ENCODE data around the gene GP9.

GP9 gene

GRCh38 chr3:129028866-129029265 is 31.7 kb upstream of the GP9 start:
- no peak for DNase-seq (ENCODE audit: low read depth)

GRCh38 chr3:129030611-129031010 is 30.0 kb upstream of the GP9 start:
- no peak for DNase-seq (ENCODE audit: low read depth)

- DNase-seq (ENCODE audit: low read depth), result no peak
Measured at GRCh38 chr3:129031476-129032215, 28.9 kb upstream of the GP9 start.

GRCh38 chr3:129032716-129033115 is 27.9 kb upstream of the GP9 start:
- no peak for DNase-seq (ENCODE audit: low read depth)

- DNase-seq (ENCODE audit: low read depth), result no peak
Measured at GRCh38 chr3:129033151-129033550, 27.4 kb upstream of the GP9 start.

- DNase-seq (ENCODE audit: low read depth), result no peak
Measured at GRCh38 chr3:129033633-129034321, 26.8 kb upstream of the GP9 start.

GRCh38 chr3:129034642-129035041 is 25.9 kb upstream of the GP9 start:
- DNase-seq (ENCODE audit: low read depth), result no peak

- no peak for DNase-seq (ENCODE audit: low read depth)
Measured at GRCh38 chr3:129035360-129036221, 25.0 kb upstream of the GP9 start.

- no peak for DNase-seq (ENCODE audit: low read depth)
Measured at GRCh38 chr3:129036222-129037092, 24.1 kb upstream of the GP9 start.

- no peak for DNase-seq (ENCODE audit: low read depth)
Measured at GRCh38 chr3:129037093-129037419, 23.5 kb upstream of the GP9 start.

GRCh38 chr3:129038121-129038855 is 22.3 kb upstream of the GP9 start:
- no peak for DNase-seq (ENCODE audit: low read depth)

- DNase-seq (ENCODE audit: low read depth), result no peak
Measured at GRCh38 chr3:129039271-129040038, 21.1 kb upstream of the GP9 start.

GRCh38 chr3:129040039-129040336 is 20.6 kb upstream of the GP9 start:
- no peak for DNase-seq (ENCODE audit: low read depth)

- DNase-seq (ENCODE audit: low read depth), result no peak
Measured at GRCh38 chr3:129040579-129041300, 19.8 kb upstream of the GP9 start.

- no peak for DNase-seq (ENCODE audit: low read depth)
Measured at GRCh38 chr3:129045675-129046036, 14.9 kb upstream of the GP9 start.

- no peak for DNase-seq (ENCODE audit: low read depth)
Measured at GRCh38 chr3:129046037-129046731, 14.4 kb upstream of the GP9 start.

GRCh38 chr3:129046732-129047552 is 13.6 kb upstream of the GP9 start:
- no peak for DNase-seq (ENCODE audit: low read depth)

GRCh38 chr3:129047553-129047839 is 13.1 kb upstream of the GP9 start:
- no peak for DNase-seq (ENCODE audit: low read depth)
